H9 (cell line): Measurements from ENCODE around the gene NEXN. TPM values are rescaled to one million over a fixed set of nuclear protein-coding genes. Genes with fewer than 3 reads are reported as not detected.

Experiments
- DNase-seq: peaks from one replicate; pipeline ENCODE4 v3.0.0-alpha.2; 2017
- H2AFZ ChIP-seq: one replicate; pipeline ENCODE4 v1.6.1; 2013; ENCODE audit warnings: mild to moderate bottlenecking, low read length, control low read depth, moderate library complexity
- H2AK5ac ChIP-seq: 2 replicates; pipeline ENCODE4 v1.6.1; 2013; ENCODE audit warnings: low read length, control low read depth, mixed read lengths; ENCODE audit not compliant: insufficient read length
- H2BK120ac ChIP-seq: one replicate; pipeline ENCODE4 v1.6.1; 2013; ENCODE audit warnings: low read depth, mild to moderate bottlenecking, low read length, control low read depth, inconsistent platforms; ENCODE audit not compliant: poor library complexity, severe bottlenecking
- H2BK12ac ChIP-seq: 2 replicates; pipeline ENCODE4 v1.6.1; 2013; ENCODE audit warnings: low read length, control low read depth, mixed read lengths, low read depth; ENCODE audit not compliant: insufficient read length
- H2BK15ac ChIP-seq: 2 replicates; pipeline ENCODE4 v1.6.1; 2013; ENCODE audit warnings: low read depth, low read length, control low read depth
- H2BK20ac ChIP-seq: one replicate; pipeline ENCODE4 v1.6.1; 2013; ENCODE audit warnings: low read depth, mild to moderate bottlenecking, low read length, control low read depth, inconsistent platforms; ENCODE audit not compliant: poor library complexity, severe bottlenecking
- H2BK5ac ChIP-seq: 2 replicates; pipeline ENCODE4 v1.6.1; 2013; ENCODE audit warnings: low read length, control low read depth, mixed read lengths; ENCODE audit not compliant: insufficient read length
- H3K14ac ChIP-seq: 2 replicates; pipeline ENCODE4 v1.6.1; 2013; ENCODE audit warnings: low read length, control low read depth; ENCODE audit not compliant: insufficient read depth
- H3K18ac ChIP-seq: 2 replicates; pipeline ENCODE4 v1.6.1; 2013; ENCODE audit warnings: low read depth, mild to moderate bottlenecking, mixed read lengths, low read length, control low read depth; ENCODE audit not compliant: insufficient read length
- H3K23ac ChIP-seq: 2 replicates; pipeline ENCODE4 v1.6.1; 2013; ENCODE audit warnings: low read length, control low read depth, mixed read lengths, low read depth; ENCODE audit not compliant: insufficient read length
- H3K23me2 ChIP-seq: 2 replicates; pipeline ENCODE4 v1.6.1; 2013; ENCODE audit warnings: low read depth, mild to moderate bottlenecking, mixed read lengths, low read length, control low read depth; ENCODE audit not compliant: insufficient read length, poor library complexity, severe bottlenecking
- H3K27ac ChIP-seq: 2 replicates; pipeline ENCODE4 v1.5.1; 2013; ENCODE audit warnings: low read length, control low read depth, mixed read lengths, low read depth; ENCODE audit not compliant: insufficient read length
- H3K27me3 ChIP-seq: 2 replicates; pipeline ENCODE4 v1.6.1; 2013; ENCODE audit warnings: low read length, control low read depth, inconsistent platforms; ENCODE audit not compliant: insufficient read depth
- H3K4ac ChIP-seq: 2 replicates; pipeline ENCODE4 v1.6.1; 2013; ENCODE audit warnings: low read depth, mild to moderate bottlenecking, control low read depth, inconsistent platforms, low read length, moderate library complexity
- H3K4me1 ChIP-seq: 2 replicates; pipeline ENCODE4 v1.6.1; 2013; ENCODE audit warnings: low read length, control low read depth, inconsistent platforms; ENCODE audit not compliant: insufficient read depth
- H3K4me2 ChIP-seq: 2 replicates; pipeline ENCODE4 v1.6.1; 2013; ENCODE audit warnings: low read length, control low read depth, mixed read lengths; ENCODE audit not compliant: insufficient read length, insufficient read depth
- H3K56ac ChIP-seq: 2 replicates; pipeline ENCODE4 v1.6.1; 2013; ENCODE audit warnings: low read depth, mild to moderate bottlenecking, mixed read lengths, low read length, control low read depth; ENCODE audit not compliant: insufficient read length
- H3K79me1 ChIP-seq: 2 replicates; pipeline ENCODE4 v1.6.1; 2013; ENCODE audit warnings: low read depth, mild to moderate bottlenecking, moderate library complexity, low read length, control low read depth, inconsistent platforms; ENCODE audit not compliant: insufficient read depth, poor library complexity, severe bottlenecking
- H3K79me2 ChIP-seq: 2 replicates; pipeline ENCODE4 v1.6.1; 2013; ENCODE audit warnings: low read length, control low read depth, inconsistent platforms; ENCODE audit not compliant: insufficient read depth
- H3K9ac ChIP-seq: 2 replicates; pipeline ENCODE4 v1.6.1; 2013; ENCODE audit warnings: low read length, control low read depth, mixed read lengths; ENCODE audit not compliant: insufficient read length; ENCODE audit errors: extremely low read depth
- H3K9me3 ChIP-seq: one replicate; pipeline ENCODE4 v1.6.1; 2013; ENCODE audit warnings: low read depth, low read length, inconsistent platforms; ENCODE audit not compliant: control insufficient read depth
- H3T11ph ChIP-seq: one replicate; pipeline ENCODE4 v1.6.1; 2013; ENCODE audit warnings: mild to moderate bottlenecking, low read length, control low read depth, inconsistent platforms
- H4K20me1 ChIP-seq: one replicate; pipeline ENCODE4 v1.6.1; 2013; ENCODE audit not compliant: control insufficient read depth, insufficient read length, insufficient read depth
- H4K5ac ChIP-seq: 2 replicates; pipeline ENCODE4 v1.6.1; 2013; ENCODE audit warnings: low read depth, mild to moderate bottlenecking, mixed read lengths, low read length, control low read depth; ENCODE audit not compliant: insufficient read length
- H4K8ac ChIP-seq: replicated peaks from 2 replicates; pipeline ENCODE4 v1.6.1; 2013; ENCODE audit warnings: low read length, control low read depth, mixed read lengths, low read depth; ENCODE audit not compliant: insufficient read length
- H4K91ac ChIP-seq: 2 replicates; pipeline ENCODE4 v1.6.1; 2013; ENCODE audit warnings: low read depth, mild to moderate bottlenecking, moderate library complexity, mixed read lengths, low read length, control low read depth; ENCODE audit not compliant: insufficient read length
- H3K27ac Mint-ChIP-seq, 3 experiments: 2 replicates in 2 of 3; 3 replicates in 1 of 3; pipeline ENCODE4 v1.8.0; 2020 to 2021; ENCODE audit warnings: mixed read lengths in 3 of 3, mild to moderate bottlenecking in 1 of 3, moderate library complexity in 1 of 3
- H3K27me3 Mint-ChIP-seq: 2 replicates; pipeline ENCODE4 v1.8.0; 2021; ENCODE audit warnings: low read depth, mild to moderate bottlenecking, moderate library complexity, mixed read lengths
- H3K36me3 Mint-ChIP-seq, 3 experiments: 2 replicates in 2 of 3; 3 replicates in 1 of 3; pipeline ENCODE4 v1.8.0; 2020 to 2021; ENCODE audit warnings: low read depth in 3 of 3, mixed read lengths in 3 of 3; ENCODE audit not compliant: insufficient read depth in 1 of 3
- H3K4me1 Mint-ChIP-seq, 2 experiments: 2 replicates each; pipeline ENCODE4 v1.8.0; 2020; ENCODE audit warnings: mixed read lengths in 2 of 2
- H3K4me3 Mint-ChIP-seq, 2 experiments: 2 replicates in 1 of 2; 3 replicates in 1 of 2; pipeline ENCODE4 v1.8.0; 2020 to 2021; ENCODE audit warnings: mild to moderate bottlenecking in 2 of 2, mixed read lengths in 2 of 2, moderate library complexity in 1 of 2
- H3K9me3 Mint-ChIP-seq, 2 experiments: 2 replicates in 1 of 2; 3 replicates in 1 of 2; pipeline ENCODE4 v1.8.0; 2020; ENCODE audit warnings: mild to moderate bottlenecking in 2 of 2, mixed read lengths in 2 of 2, moderate library complexity in 1 of 2
- CTCF ChIP-seq: fragments of 200-600 bp; sonication (generic); conservative IDR thresholded peaks from 3 replicates; pipeline ENCODE4 v1.8.0; 2021; ENCODE audit warnings: antibody characterized with exemption, mild to moderate bottlenecking
- WGBS: extraction: QIAGEN DNeasy Blood & Tissue Kit; methylation state at CpG from one replicate; pipeline ENCODE4 v1.1.7; 2013; ENCODE audit warnings: missing lambda C conversion rate, low lambda C conversion rate, mixed read lengths; ENCODE audit not compliant: insufficient read length; ENCODE audit errors: extremely low coverage; 5-methylcytosine and 5-hydroxymethylcytosine counted together
- total RNA-seq: library from RNA; stranded (reverse); gene quantifications from 2 replicates; pipeline ENCODE4 v1.2.1, GENCODE V29; 2021

NEXN gene
- total RNA-seq, 1 experiment from 2014 or later: 3.2 TPM

DNA sequence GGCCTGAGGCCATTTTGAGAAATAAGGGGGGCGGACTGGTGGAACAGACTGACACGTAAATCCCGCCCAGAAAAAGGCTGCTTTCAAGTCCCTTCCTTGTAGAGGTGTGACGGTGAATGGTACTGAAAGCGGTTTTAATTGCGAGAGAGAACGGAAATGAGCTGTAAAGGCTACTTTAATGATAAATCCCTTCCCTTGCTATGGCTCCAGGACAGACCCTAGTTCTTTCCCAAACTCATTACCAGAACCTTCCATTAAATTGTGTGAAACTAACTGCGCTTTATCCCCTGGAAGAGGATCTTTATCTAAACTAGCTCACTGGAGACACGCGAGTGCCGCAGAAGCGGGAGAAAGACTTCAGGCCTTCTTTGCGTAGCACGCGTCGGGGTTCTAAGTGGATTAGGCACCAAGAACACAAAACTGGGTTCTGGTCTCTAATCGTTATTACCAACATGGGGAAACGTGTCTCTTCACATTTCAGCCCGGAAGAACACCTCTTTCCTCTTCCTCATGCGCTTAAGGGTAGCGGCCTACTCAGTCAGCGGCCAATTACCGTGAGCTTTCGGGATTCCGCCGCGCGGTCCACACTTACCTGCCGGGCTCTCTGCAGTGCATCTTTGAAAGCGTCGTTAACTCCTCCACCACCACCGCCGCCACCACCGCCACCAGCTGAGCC, 90.0 kb downstream of the NEXN start:
- Histone ChIP-seq H2BK15ac (0 out of 2 replicates have a peak overlapping the region, but pooled peaks have one; percentile 9), H4K20me1 (no peaks in the 10 kb centered on the region), H3K4ac (peak overlapping the region; percentile 99; the same call in 1 of the 2 replicates), H3K9ac (peak overlapping the region; percentile 100), H4K8ac (peak overlapping the region; percentile 99), H3K23ac (peak overlapping the region; percentile 10), H2BK120ac (peak overlapping the region; percentile 96), H2BK12ac (no peak overlapping the region), H3K27ac (peak overlapping the region; percentile 87), H3T11ph (peak overlapping the region; percentile 92), H2BK5ac (peak overlapping the region; percentile 95), H4K91ac (peak overlapping the region; percentile 97), H3K56ac (peak overlapping the region; percentile 99), H3K79me2 (peaks cover 54% of the 10 kb centered on the region; the same call in 1 of the 2 replicates), H2AFZ (no peak overlapping the region), H3K9me3 (no peaks in the 10 kb centered on the region), H2AK5ac (peak overlapping the region; percentile 86), H3K4me2 (peak overlapping the region; percentile 86), H3K14ac (peak overlapping the region; percentile 99), H2BK20ac (no peak overlapping the region), H3K18ac (peak overlapping the region; percentile 100), H3K4me1 (no peaks in the 10 kb centered on the region; the same call in 1 of the 2 replicates), H3K23me2 (peaks cover 6% of the 10 kb centered on the region), H3K27me3 (no peaks in the 10 kb centered on the region), H3K79me1 (no peaks in the 10 kb centered on the region), H4K5ac (peak overlapping the region; percentile 99)
- H3K27ac Mint-ChIP-seq: no peak overlapping the region
- DNase-seq: peak; percentile 78
- H3K9me3 Mint-ChIP-seq: no peaks in the 10 kb centered on the region
- no peaks in the 10 kb centered on the region for H3K27me3 Mint-ChIP-seq
- H3K4me3 Mint-ChIP-seq: no peak overlapping the region
- no peak for TF ChIP-seq CTCF
- H3K36me3 Mint-ChIP-seq: peaks cover 15 to 22% (median 22%) of the 10 kb centered on the region in 3 experiments
- WGBS: no CpG with 5 or more reads among the region's 34 CpGs
- peaks cover 43 to 48% of the 10 kb centered on the region in 2 experiments for H3K4me1 Mint-ChIP-seq
